ENCODE measurements around the gene SPATA6. TPM values are rescaled to one million over a fixed set of nuclear protein-coding genes. Genes with fewer than 3 reads are reported as not detected.
"Not testable (repeated sequence)": the region's sequence is repeated elsewhere in the genome, so short reads cannot be mapped to it uniquely, and the experiment has no call there.

The SPATA6 gene
- total RNA-seq, 1 donor from 2014 or later: 0.91 TPM

- DNase-seq (ENCODE audit: low spot score): no peak
- no peaks in the 10 kb centered on the region for H3K4me1 Mint-ChIP-seq (ENCODE audit: low read depth)
- no peaks in the 10 kb centered on the region for H3K36me3 Mint-ChIP-seq (ENCODE audit: low read depth)
- H3K27me3 Mint-ChIP-seq (ENCODE audit: insufficient read depth): peaks cover 4% of the 10 kb centered on the region
- H3K4me3 Mint-ChIP-seq: no peak overlapping the region
- no peaks in the 10 kb centered on the region for H3K9me3 Mint-ChIP-seq
- intact Hi-C loops (cut with micrococcal nuclease): no loop called here
- no peak overlapping the region for H3K27ac Mint-ChIP-seq
Observed at GRCh38 chr1:48480504-48480903, 8.5 kb upstream of the SPATA6 start.

- DNase-seq (ENCODE audit: low spot score); H3K4me3 Mint-ChIP-seq; H3K27ac Mint-ChIP-seq: not testable (repeated sequence)
Observed at GRCh38 chr1:48480023-48480422, 8.0 kb upstream of the SPATA6 start.

GRCh38 chr1:48472638-48473037 is 634 bp upstream of the SPATA6 start:
- DNase-seq (ENCODE audit: low spot score): no peak
- Mint-ChIP-seq H3K4me3 (peak overlapping the region; percentile 85), H3K27me3 (ENCODE audit: insufficient read depth) (peaks cover 31% of the 10 kb centered on the region), H3K36me3 (ENCODE audit: low read depth) (no peaks in the 10 kb centered on the region), H3K9me3 (peaks cover 9% of the 10 kb centered on the region), H3K4me1 (ENCODE audit: low read depth) (peaks cover 12% of the 10 kb centered on the region), H3K27ac (peak overlapping the region; percentile 36)
- intact Hi-C loops (cut with micrococcal nuclease): loop anchor here (2.0 kb wide), 1 partner anchor 1036 kb away; no protein-coding TSS in a partner anchor

More at GRCh38 chr1:48480023-48480422, 8.0 kb upstream of the SPATA6 start:
- intact Hi-C loops (cut with micrococcal nuclease); H3K36me3 Mint-ChIP-seq (ENCODE audit: low read depth); H3K4me1 Mint-ChIP-seq (ENCODE audit: low read depth); H3K27me3 Mint-ChIP-seq (ENCODE audit: insufficient read depth); H3K9me3 Mint-ChIP-seq: not testable (repeated sequence)

GRCh38 chr1:48470950-48471690 is 884 bp downstream of the SPATA6 start:
- H3K27me3 Mint-ChIP-seq (ENCODE audit: insufficient read depth): peaks cover 37% of the 10 kb centered on the region
- H3K36me3 Mint-ChIP-seq (ENCODE audit: low read depth): no peaks in the 10 kb centered on the region
- intact Hi-C loops (cut with micrococcal nuclease): no loop called here
- peaks cover 9% of the 10 kb centered on the region for H3K9me3 Mint-ChIP-seq
- DNase-seq (ENCODE audit: low spot score): no peak
- peaks cover 12% of the 10 kb centered on the region for H3K4me1 Mint-ChIP-seq (ENCODE audit: low read depth)
- H3K27ac Mint-ChIP-seq: peak overlapping the region; percentile 40
- peak overlapping the region; percentile 85 for H3K4me3 Mint-ChIP-seq

- Mint-ChIP-seq H3K27me3 (ENCODE audit: insufficient read depth) (peaks cover 37% of the 10 kb centered on the region), H3K9me3 (peaks cover 9% of the 10 kb centered on the region), H3K36me3 (ENCODE audit: low read depth) (no peaks in the 10 kb centered on the region), H3K4me1 (ENCODE audit: low read depth) (peaks cover 12% of the 10 kb centered on the region), H3K4me3 (peak overlapping the region; percentile 85), H3K27ac (no peak overlapping the region)
- DNase-seq (ENCODE audit: low spot score): no peak
- intact Hi-C loops (cut with micrococcal nuclease): no loop called here
Observed at GRCh38 chr1:48470481-48470855, 1.5 kb downstream of the SPATA6 start.

- Mint-ChIP-seq H3K4me3 (peak overlapping the region; percentile 37), H3K36me3 (ENCODE audit: low read depth) (no peaks in the 10 kb centered on the region), H3K9me3 (peaks cover 7% of the 10 kb centered on the region), H3K27me3 (ENCODE audit: insufficient read depth) (peaks cover 37% of the 10 kb centered on the region), H3K27ac (no peak overlapping the region), H3K4me1 (ENCODE audit: low read depth) (peaks cover 12% of the 10 kb centered on the region)
- intact Hi-C loops (cut with micrococcal nuclease): no loop called here
- no peak for DNase-seq (ENCODE audit: low spot score)
Observed at GRCh38 chr1:48469616-48470480, 2.2 kb downstream of the SPATA6 start.

- peaks cover 4% of the 10 kb centered on the region for H3K4me1 Mint-ChIP-seq (ENCODE audit: low read depth)
- intact Hi-C loops (cut with micrococcal nuclease): no loop called here
Observed at GRCh38 chr1:48466594-48466993, 5.4 kb downstream of the SPATA6 start.

GRCh38 chr1:48462716-48463302 is 9.2 kb downstream of the SPATA6 start:
- no peak for DNase-seq (ENCODE audit: low spot score)
- H3K27me3 Mint-ChIP-seq (ENCODE audit: insufficient read depth): peaks cover 13% of the 10 kb centered on the region
- H3K4me3 Mint-ChIP-seq: no peak overlapping the region
- no peaks in the 10 kb centered on the region for H3K9me3 Mint-ChIP-seq
- no peak overlapping the region for H3K27ac Mint-ChIP-seq
- no peaks in the 10 kb centered on the region for H3K4me1 Mint-ChIP-seq (ENCODE audit: low read depth)
- no peaks in the 10 kb centered on the region for H3K36me3 Mint-ChIP-seq (ENCODE audit: low read depth)
- intact Hi-C loops (cut with micrococcal nuclease): no loop called here

More at GRCh38 chr1:48466594-48466993, 5.4 kb downstream of the SPATA6 start:
- Mint-ChIP-seq H3K36me3 (ENCODE audit: low read depth) (no peaks in the 10 kb centered on the region), H3K4me3 (no peak overlapping the region), H3K27ac (no peak overlapping the region), H3K27me3 (ENCODE audit: insufficient read depth) (peaks cover 40% of the 10 kb centered on the region), H3K9me3 (no peaks in the 10 kb centered on the region)
- no peak for DNase-seq (ENCODE audit: low spot score)

GRCh38 chr1:48450505-48450904 is 21.5 kb downstream of the SPATA6 start:
- Mint-ChIP-seq H3K36me3 (ENCODE audit: low read depth) (no peaks in the 10 kb centered on the region), H3K27ac (no peak overlapping the region), H3K9me3 (no peaks in the 10 kb centered on the region), H3K4me3 (no peak overlapping the region), H3K4me1 (ENCODE audit: low read depth) (no peaks in the 10 kb centered on the region), H3K27me3 (ENCODE audit: insufficient read depth) (peaks cover 5% of the 10 kb centered on the region)
- DNase-seq (ENCODE audit: low spot score): no peak
- intact Hi-C loops (cut with micrococcal nuclease): no loop called here

GRCh38 chr1:48448932-48449331 is 23.1 kb downstream of the SPATA6 start:
- Mint-ChIP-seq H3K27ac (no peak overlapping the region), H3K4me3 (no peak overlapping the region), H3K4me1 (ENCODE audit: low read depth) (no peaks in the 10 kb centered on the region), H3K27me3 (ENCODE audit: insufficient read depth) (peaks cover 5% of the 10 kb centered on the region), H3K9me3 (peaks cover 7% of the 10 kb centered on the region), H3K36me3 (ENCODE audit: low read depth) (no peaks in the 10 kb centered on the region)
- intact Hi-C loops (cut with micrococcal nuclease): no loop called here
- DNase-seq (ENCODE audit: low spot score): no peak

GRCh38 chr1:48444186-48444585 is 27.8 kb downstream of the SPATA6 start:
- H3K27me3 Mint-ChIP-seq (ENCODE audit: insufficient read depth); H3K27ac Mint-ChIP-seq; H3K4me3 Mint-ChIP-seq; DNase-seq (ENCODE audit: low spot score); H3K4me1 Mint-ChIP-seq (ENCODE audit: low read depth); intact Hi-C loops (cut with micrococcal nuclease); H3K36me3 Mint-ChIP-seq (ENCODE audit: low read depth): not testable (repeated sequence)
- peaks cover 14% of the 10 kb centered on the region for H3K9me3 Mint-ChIP-seq

- intact Hi-C loops (cut with micrococcal nuclease): no loop called here
- Mint-ChIP-seq H3K27ac (no peak overlapping the region), H3K4me1 (ENCODE audit: low read depth) (no peaks in the 10 kb centered on the region), H3K4me3 (no peak overlapping the region), H3K36me3 (ENCODE audit: low read depth) (no peaks in the 10 kb centered on the region), H3K9me3 (peaks cover 19% of the 10 kb centered on the region), H3K27me3 (ENCODE audit: insufficient read depth) (no peaks in the 10 kb centered on the region)
- DNase-seq (ENCODE audit: low spot score): no peak
Observed at GRCh38 chr1:48442864-48443619, 29.0 kb downstream of the SPATA6 start.

Measured in activated T-helper 1 cell treated with anti-CD3 and anti-CD28 coated beads, Interleukin-12 subunit alpha, Interleukin-12 subunit beta, Interleukin-2, Interleukin-4 antibody, amounts not matched to agents 30 ng/mL and 10 ng/mL and 1 ng/mL, durations not matched to agents 14 hours and 24 hours and 36 hours (primary cell).